ENCODE measurements around the gene ACSF3.

Gene ACSF3

GRCh38 chr16:89176147-89176690 lies 82.6 kb downstream of the ACSF3 start:
- TF ChIP-seq ZSCAN30 (tag by site-specific recombination; IDR thresholded peaks at IDR 0.05) (no peak), ZFP37 (tag by site-specific recombination; IDR thresholded peaks at IDR 0.05) (no peak), ZNF560 (tag by site-specific recombination; IDR thresholded peaks at IDR 0.05; ENCODE audit: borderline replicate concordance) (no peak), ZNF157 (tag by site-specific recombination; IDR thresholded peaks at IDR 0.05) (no peak)
- ChIA-PET CTCF (interaction anchor here (0.8 kb wide), 1 partner anchor 9 kb away, joined by 4 read pairs; no protein-coding TSS in a partner anchor), POLR2A (interaction anchor here (0.6 kb wide), 1 partner anchor 690 kb away, joined by 3 read pairs; no protein-coding TSS in a partner anchor)
- no peak overlapping the region for H3K4me3 ChIP-seq (ENCODE audit: low read depth, low read length)
- H3K36me3 ChIP-seq (ENCODE audit: control insufficient read depth in 2 of 2, insufficient read depth in 1 of 2, low read length in 2 of 2): no peaks in the 10 kb centered on the region
- H3K27ac ChIP-seq (ENCODE audit: extremely low read depth, low read depth, low read length): no peak overlapping the region
- H3K4me1 ChIP-seq (ENCODE audit: control insufficient read depth, insufficient read depth, low read length): 0 out of 2 replicates have a peak, but pooled peaks cover 3% of the 10 kb centered on the region
- no peaks in the 10 kb centered on the region for H3K9me3 ChIP-seq (ENCODE audit: control insufficient read depth, insufficient read depth, low read depth, low read length)

- no peaks in the 10 kb centered on the region for H3K9me3 ChIP-seq (ENCODE audit: control insufficient read depth, insufficient read depth, low read depth, low read length)
- ChIA-PET CTCF (interaction anchor here (0.6 to 0.8 kb wide), 2 partner anchors 9 to 367 kb away, joined by 4 read pairs; no protein-coding TSS in a partner anchor), POLR2A (interaction anchor here (0.6 kb wide), 1 partner anchor 689 kb away, joined by 3 read pairs; no protein-coding TSS in a partner anchor)
- H3K36me3 ChIP-seq (ENCODE audit: control insufficient read depth in 2 of 2, insufficient read depth in 1 of 2, low read length in 2 of 2): no peaks in the 10 kb centered on the region
- no peak for TF ChIP-seq GLI4 (tag by site-specific recombination; IDR thresholded peaks at IDR 0.05)
- no peak for TF ChIP-seq ZNF2 (tag by site-specific recombination; IDR thresholded peaks at IDR 0.05)
- TF ChIP-seq ZNF18 (tag by site-specific recombination; IDR thresholded peaks at IDR 0.05): no peak
- no peak for TF ChIP-seq ZNF132 (tag by site-specific recombination; IDR thresholded peaks at IDR 0.05; ENCODE audit: borderline replicate concordance)
- TF ChIP-seq HOXC10 (CRISPR knock-in tag; IDR thresholded peaks at IDR 0.05): no peak
- TF ChIP-seq HOXD13 (CRISPR knock-in tag; IDR thresholded peaks at IDR 0.05; ENCODE audit: borderline replicate concordance): no peak
- TF ChIP-seq ZSCAN23 (tag by site-specific recombination; IDR thresholded peaks at IDR 0.05): no peak
- no peak for TF ChIP-seq SCRT2 (tag by site-specific recombination; IDR thresholded peaks at IDR 0.05)
- TF ChIP-seq REST (tag by site-specific recombination; IDR thresholded peaks at IDR 0.05): no peak
- H3K27ac ChIP-seq (ENCODE audit: extremely low read depth, low read depth, low read length): no peak overlapping the region
- H3K4me3 ChIP-seq (ENCODE audit: low read depth, low read length): no peak overlapping the region
- H3K4me1 ChIP-seq (ENCODE audit: control insufficient read depth, insufficient read depth, low read length): 0 out of 2 replicates have a peak, but pooled peaks cover 3% of the 10 kb centered on the region
Observed at GRCh38 chr16:89176717-89177116, 83.1 kb downstream of the ACSF3 start.

GRCh38 chr16:89177501-89177900 lies 83.8 kb downstream of the ACSF3 start:
- H3K9me3 ChIP-seq (ENCODE audit: control insufficient read depth, insufficient read depth, low read depth, low read length): no peaks in the 10 kb centered on the region
- H3K4me1 ChIP-seq (ENCODE audit: control insufficient read depth, insufficient read depth, low read length): no peaks in the 10 kb centered on the region
- CTCF ChIA-PET: interaction anchor here (0.6 to 0.7 kb wide), 2 partner anchors 10 to 112 kb away, joined by 3 to 4 read pairs; no protein-coding TSS in a partner anchor
- H3K4me3 ChIP-seq (ENCODE audit: low read depth, low read length): no peak overlapping the region
- POLR2A ChIA-PET: no interaction called here
- no peak for TF ChIP-seq ZNF76 (tag by site-specific recombination; IDR thresholded peaks at IDR 0.05; ENCODE audit: borderline replicate concordance, low read depth)
- no peak for TF ChIP-seq ZNF324 (tag by site-specific recombination; IDR thresholded peaks at IDR 0.05)
- no peak for TF ChIP-seq BCL11B (tag by site-specific recombination; IDR thresholded peaks at IDR 0.05; ENCODE audit: low read depth)
- no peak for TF ChIP-seq SALL2 (tag by site-specific recombination; IDR thresholded peaks at IDR 0.05; ENCODE audit: borderline replicate concordance)
- no peak for TF ChIP-seq ZNF404 (tag by site-specific recombination; IDR thresholded peaks at IDR 0.05)
- TF ChIP-seq ZBTB20 (tag by site-specific recombination; IDR thresholded peaks at IDR 0.05): no peak
- TF ChIP-seq PATZ1 (tag by site-specific recombination; IDR thresholded peaks at IDR 0.05): no peak
- TF ChIP-seq KLF17 (tag by site-specific recombination; IDR thresholded peaks at IDR 0.05): no peak
- TF ChIP-seq ZNF544 (tag by site-specific recombination; IDR thresholded peaks at IDR 0.05): no peak
- no peak for TF ChIP-seq OSR2 (tag by site-specific recombination; IDR thresholded peaks at IDR 0.05)
- TF ChIP-seq ZFP37 (tag by site-specific recombination; IDR thresholded peaks at IDR 0.05): no peak
- no peak overlapping the region for H3K27ac ChIP-seq (ENCODE audit: extremely low read depth, low read depth, low read length)
- no peaks in the 10 kb centered on the region for H3K36me3 ChIP-seq (ENCODE audit: control insufficient read depth in 2 of 2, insufficient read depth in 1 of 2, low read length in 2 of 2)
